HepG2 (cell line): ENCODE data around the gene PTGDS. TPM values are rescaled to one million over a fixed set of nuclear protein-coding genes. Genes with fewer than 3 reads are reported as not detected.

Experiments used
- BCL6 ChIP-seq: IDR thresholded peaks from 2 replicates; pipeline ENCODE4 v1.6.1; 2016; ENCODE audit warnings: missing genetic modification reagents, missing compliant biosample characterization
- CREBL2 ChIP-seq: sonication (generic); formaldehyde crosslinking; IDR thresholded peaks from 2 replicates; pipeline ENCODE4 v1.8.1; 2023; ENCODE audit warnings: missing genetic modification reagents, mild to moderate bottlenecking, borderline replicate concordance
- EED ChIP-seq: sonication (generic); formaldehyde crosslinking; IDR thresholded peaks from 2 replicates; pipeline ENCODE4 v1.5.0; 2020; ENCODE audit warnings: mild to moderate bottlenecking, missing genetic modification reagents
- ELK4 ChIP-seq: sonication (generic); formaldehyde crosslinking; IDR thresholded peaks from 2 replicates; pipeline ENCODE4 v1.9.0; 2021; ENCODE audit warnings: missing genetic modification reagents, borderline replicate concordance
- GRHL1 ChIP-seq: sonication (generic); formaldehyde crosslinking; conservative IDR thresholded peaks from 2 replicates; pipeline ENCODE4 v1.8.0; 2022; ENCODE audit warnings: missing genetic modification reagents
- IRF2 ChIP-seq: IDR thresholded peaks from 2 replicates; pipeline ENCODE4 v1.6.1; 2018; ENCODE audit warnings: missing genetic modification reagents, missing compliant biosample characterization
- MTA3 ChIP-seq: sonication (generic); formaldehyde crosslinking; IDR thresholded peaks from 2 replicates; pipeline ENCODE4 v1.4.0; 2020; ENCODE audit warnings: missing genetic modification reagents
- MYNN ChIP-seq: sonication (generic); formaldehyde crosslinking; IDR thresholded peaks from 2 replicates; pipeline ENCODE4 v1.4.0; 2020; ENCODE audit warnings: mild to moderate bottlenecking, low read depth, missing genetic modification reagents
- PHF8 ChIP-seq: sonication (generic); formaldehyde crosslinking; IDR thresholded peaks from 2 replicates; pipeline ENCODE4 v1.5.0; 2020; ENCODE audit warnings: missing genetic modification reagents
- POLR2A ChIP-seq, 2 experiments: IDR thresholded peaks; 2 replicates each; pipeline ENCODE4 v1.6.1; 2011; ENCODE audit warnings: low read depth in 2 of 2, low read length in 2 of 2, mild to moderate bottlenecking in 1 of 2, moderate library complexity in 1 of 2; ENCODE audit not compliant: insufficient read depth in 1 of 2
- SNAPC4 ChIP-seq: sonication (generic); formaldehyde crosslinking; IDR thresholded peaks from 2 replicates; pipeline ENCODE4 v1.4.0; 2020; ENCODE audit warnings: mild to moderate bottlenecking, missing genetic modification reagents
- USF2 ChIP-seq, 2 experiments: sonication (generic) in 1 of 2; formaldehyde crosslinking in 1 of 2; IDR thresholded peaks; 2 replicates each; pipeline versions ENCODE4 v1.5.1 to v1.6.1; 2011 to 2020; ENCODE audit warnings: borderline replicate concordance in 1 of 2, low read depth in 1 of 2, low read length in 1 of 2, mild to moderate bottlenecking in 1 of 2, missing genetic modification reagents in 1 of 2, moderate library complexity in 1 of 2
- ZMAT5 ChIP-seq: sonication (generic); formaldehyde crosslinking; IDR thresholded peaks from 2 replicates; pipeline ENCODE4 v1.5.0; 2020; ENCODE audit warnings: mild to moderate bottlenecking, low read depth, missing genetic modification reagents, borderline replicate concordance
- ZNF224 ChIP-seq: sonication (generic); formaldehyde crosslinking; IDR thresholded peaks from 2 replicates; pipeline ENCODE4 v1.5.0; 2020; ENCODE audit warnings: mild to moderate bottlenecking, missing genetic modification reagents
- ZNF441 ChIP-seq: sonication (generic); formaldehyde crosslinking; IDR thresholded peaks from 2 replicates; pipeline ENCODE4 v1.7.0; 2021; ENCODE audit warnings: missing genetic modification reagents, borderline replicate concordance
- ZNF652 ChIP-seq: IDR thresholded peaks from 2 replicates; pipeline ENCODE4 v1.6.1; 2016; ENCODE audit warnings: low read depth, borderline replicate concordance
- ZNF713 ChIP-seq: sonication (generic); formaldehyde crosslinking; IDR thresholded peaks from 2 replicates; pipeline ENCODE4 v1.4.0; 2020; ENCODE audit warnings: mild to moderate bottlenecking, missing genetic modification reagents
- ZNF782 ChIP-seq: sonication (generic); formaldehyde crosslinking; IDR thresholded peaks from 2 replicates; pipeline ENCODE4 v1.4.0; 2020; ENCODE audit warnings: missing genetic modification reagents, mild to moderate bottlenecking, borderline replicate concordance
- polyA plus RNA-seq, 8 experiments: library from polyadenylated mRNA; depleted of rRNA in 3 of 8; stranded (reverse) in 7 of 8; unstranded in 1 of 8; fragments of >200 nt; fragmentation: Illumina TruSeq in 4 of 8; extraction: Trizol in 4 of 8; gene quantifications; 2 replicates each; pipeline versions ENCODE4 v1.2.1 to v1.2.3, GENCODE V29; 2011 to 2016; ENCODE audit warnings: low read depth in 4 of 8, missing spikeins in 1 of 8, mixed read lengths in 1 of 8; ENCODE audit not compliant: insufficient read depth in 1 of 8
- total RNA-seq, 5 experiments: library from RNA; depleted of rRNA; stranded (reverse); fragments of >200 nt; fragmentation: Illumina TruSeq; extraction: Trizol; gene quantifications; 2 replicates each; pipeline ENCODE4 v1.2.3, GENCODE V29; 2016; ENCODE audit warnings: low read depth in 1 of 5

The PTGDS gene
- total and polyA plus RNA-seq, 2 of the 13 experiments (the other 11 are each of a cell fraction or from before 2014, with no cell fraction given), result 0.33 to 0.50 TPM

- TF ChIP-seq USF2 (IDR thresholded peaks at IDR 0.05; ENCODE audit: low read depth, low read length) (no peak), USF2 (CRISPR knock-in tag; IDR thresholded peaks at IDR 0.05; ENCODE audit: borderline replicate concordance) (no peak), SNAPC4 (CRISPR knock-in tag) (no peak), EED (CRISPR knock-in tag) (no peak), ZNF652 (CRISPR knock-in tag) (no peak), BCL6 (peak; percentile 56; the same call in 1 of the 2 replicates), POLR2A (IDR thresholded peaks at IDR 0.05; ENCODE audit: insufficient read depth in 1 of 2, low read depth in 2 of 2, low read length in 2 of 2) (no peak), MYNN (CRISPR knock-in tag) (no peak), ZNF782 (CRISPR knock-in tag) (peak; percentile 47; the same call in 1 of the 2 replicates), MTA3 (CRISPR knock-in tag) (no peak), ELK4 (CRISPR knock-in tag) (no peak), ZNF713 (no peak), ZMAT5 (CRISPR knock-in tag) (no peak), GRHL1 (CRISPR knock-in tag) (no peak), PHF8 (CRISPR knock-in tag) (no peak), CREBL2 (CRISPR knock-in tag) (no peak), IRF2 (no peak), ZNF224 (0 out of 2 replicates have a peak, but pooled peaks have one; percentile 48), ZNF441 (CRISPR knock-in tag) (no peak; the same call in 1 of the 2 replicates)
Observed at GRCh38 chr9:136944519-136945332, 32.6 kb upstream of the PTGDS start, which contains the start of the genes C8G and FBXW5 (continued).
